Effector memory CD8-positive, alpha-beta T cell (primary cell): Measurements from ENCODE around the gene SFMBT2.

Source experiments
- ATAC-seq: fragments of 150-1000 bp; cut with Tn5 transposase; replicated peaks from 2 replicates; pipeline ENCODE4 v1.10.0; 2021; ENCODE audit warnings: mild to moderate bottlenecking, moderate library complexity
- DNase-seq, 3 experiments: peaks; one replicate each; pipeline ENCODE4 v3.0.0; 2021
- H3K27ac Mint-ChIP-seq, 2 donors: one replicate each; pipeline ENCODE4 v1.8.0; 2022; ENCODE audit warnings: mild to moderate bottlenecking in 2 of 2, mixed read lengths in 2 of 2, moderate library complexity in 2 of 2
- H3K27me3 Mint-ChIP-seq, 2 donors: one replicate each; pipeline ENCODE4 v1.8.0; 2022; ENCODE audit warnings: mixed read lengths in 2 of 2
- H3K36me3 Mint-ChIP-seq: one replicate; pipeline ENCODE4 v1.8.0; 2022; ENCODE audit warnings: mild to moderate bottlenecking, moderate library complexity, mixed read lengths; ENCODE audit not compliant: insufficient read depth
- H3K4me1 Mint-ChIP-seq, 2 donors: one replicate each; pipeline ENCODE4 v1.8.0; 2022; ENCODE audit warnings: low read depth in 2 of 2, mixed read lengths in 2 of 2
- H3K4me3 Mint-ChIP-seq, 2 donors: one replicate each; pipeline ENCODE4 v1.8.0; 2022; ENCODE audit warnings: mild to moderate bottlenecking in 2 of 2, mixed read lengths in 2 of 2, moderate library complexity in 2 of 2
- H3K9me3 Mint-ChIP-seq, 2 donors: one replicate each; pipeline ENCODE4 v1.8.0; 2022; ENCODE audit warnings: mixed read lengths in 2 of 2

Gene SFMBT2

GRCh38 chr10:7436490-7437100 is 25.8 kb upstream of the SFMBT2 start:
- DNase-seq (no peak), ATAC-seq (no peak)
- peaks cover 5 to 9% of the 10 kb centered on the region in 2 donors for H3K27me3 Mint-ChIP-seq
- no peaks in the 10 kb centered on the region for H3K36me3 Mint-ChIP-seq
- H3K4me3 Mint-ChIP-seq, result no peak overlapping the region
- peaks cover 6 to 14% of the 10 kb centered on the region in 2 donors for H3K4me1 Mint-ChIP-seq
- H3K9me3 Mint-ChIP-seq, result no peaks in the 10 kb centered on the region
- H3K27ac Mint-ChIP-seq, result no peak overlapping the region

GRCh38 chr10:7435674-7436073 is 24.8 kb upstream of the SFMBT2 start:
- H3K27ac Mint-ChIP-seq, result no peak overlapping the region
- peaks cover 6 to 14% of the 10 kb centered on the region in 2 donors for H3K4me1 Mint-ChIP-seq
- no peaks in the 10 kb centered on the region for H3K9me3 Mint-ChIP-seq
- ATAC-seq, result no peak
- H3K4me3 Mint-ChIP-seq, result no peak overlapping the region
- peaks cover 5 to 9% of the 10 kb centered on the region in 2 donors for H3K27me3 Mint-ChIP-seq
- no peak for DNase-seq
- H3K36me3 Mint-ChIP-seq, result no peaks in the 10 kb centered on the region

GRCh38 chr10:7434378-7434777 is 23.5 kb upstream of the SFMBT2 start:
- Mint-ChIP-seq H3K27ac (no peak overlapping the region), H3K27me3 (peaks cover 3 to 5% of the 10 kb centered on the region in 2 donors), H3K9me3 (no peaks in the 10 kb centered on the region), H3K4me1 (peaks cover 6 to 13% of the 10 kb centered on the region in 2 donors), H3K36me3 (no peaks in the 10 kb centered on the region), H3K4me3 (no peak overlapping the region)
- ATAC-seq (no peak), DNase-seq (no peak)

GRCh38 chr10:7433861-7434260 is 23.0 kb upstream of the SFMBT2 start:
- H3K36me3 Mint-ChIP-seq, result no peaks in the 10 kb centered on the region
- peaks cover 0 to 5% of the 10 kb centered on the region in 2 donors for H3K27me3 Mint-ChIP-seq
- peaks cover 6 to 10% of the 10 kb centered on the region in 2 donors for H3K4me1 Mint-ChIP-seq
- DNase-seq (no peak), ATAC-seq (no peak)
- H3K4me3 Mint-ChIP-seq, result no peak overlapping the region
- no peaks in the 10 kb centered on the region for H3K9me3 Mint-ChIP-seq
- H3K27ac Mint-ChIP-seq, result no peak overlapping the region

GRCh38 chr10:7432884-7433726 is 22.3 kb upstream of the SFMBT2 start:
- Mint-ChIP-seq H3K4me3 (no peak overlapping the region), H3K36me3 (no peaks in the 10 kb centered on the region), H3K27me3 (peaks cover 0 to 5% of the 10 kb centered on the region in 2 donors), H3K4me1 (peaks cover 6 to 10% of the 10 kb centered on the region in 2 donors), H3K27ac (no peak overlapping the region), H3K9me3 (no peaks in the 10 kb centered on the region)
- no peak for ATAC-seq
- no peak for DNase-seq

- Mint-ChIP-seq H3K27me3 (peaks cover 0 to 5% of the 10 kb centered on the region in 2 donors), H3K27ac (no peak overlapping the region)
- DNase-seq, result no peak
Observed at GRCh38 chr10:7428673-7429350, 18.0 kb upstream of the SFMBT2 start.

GRCh38 chr10:7426349-7426748 is 15.5 kb upstream of the SFMBT2 start:
- no peaks in the 10 kb centered on the region for H3K27me3 Mint-ChIP-seq
- H3K36me3 Mint-ChIP-seq, result no peaks in the 10 kb centered on the region
- H3K9me3 Mint-ChIP-seq, result no peaks in the 10 kb centered on the region
- DNase-seq, result no peak
- H3K4me1 Mint-ChIP-seq, result peaks cover 7 to 11% of the 10 kb centered on the region in 2 donors
- no peak for ATAC-seq
- H3K4me3 Mint-ChIP-seq, result no peak overlapping the region
- no peak overlapping the region for H3K27ac Mint-ChIP-seq

More at GRCh38 chr10:7428673-7429350, 18.0 kb upstream of the SFMBT2 start:
- no peaks in the 10 kb centered on the region for H3K9me3 Mint-ChIP-seq
- no peak overlapping the region for H3K4me3 Mint-ChIP-seq
- peaks cover 7 to 8% of the 10 kb centered on the region in 2 donors for H3K4me1 Mint-ChIP-seq
- ATAC-seq, result no peak
- no peaks in the 10 kb centered on the region for H3K36me3 Mint-ChIP-seq

- no peak overlapping the region for H3K4me3 Mint-ChIP-seq
- no peak overlapping the region for H3K27ac Mint-ChIP-seq
- no peak for DNase-seq
- H3K36me3 Mint-ChIP-seq, result no peaks in the 10 kb centered on the region
- no peak for ATAC-seq
- peaks cover 7 to 11% of the 10 kb centered on the region in 2 donors for H3K4me1 Mint-ChIP-seq
- no peaks in the 10 kb centered on the region for H3K27me3 Mint-ChIP-seq
- H3K9me3 Mint-ChIP-seq, result no peaks in the 10 kb centered on the region
Observed at GRCh38 chr10:7425691-7426090, 14.9 kb upstream of the SFMBT2 start.

- Mint-ChIP-seq H3K4me3 (no peak overlapping the region), H3K36me3 (no peaks in the 10 kb centered on the region), H3K9me3 (no peaks in the 10 kb centered on the region), H3K27ac (peak overlapping the region in 1 of 2 donors; percentile 54), H3K27me3 (no peaks in the 10 kb centered on the region), H3K4me1 (peaks cover 7 to 11% of the 10 kb centered on the region in 2 donors)
- ATAC-seq, result no peak
- no peak for DNase-seq
Observed at GRCh38 chr10:7424919-7425318, 14.1 kb upstream of the SFMBT2 start.

- peak overlapping the region in 1 of 2 donors; percentile 54 for H3K27ac Mint-ChIP-seq
- ATAC-seq (peak; percentile 84), DNase-seq (peak in 2 of 3 experiments; percentile 27 to 46)
- H3K4me3 Mint-ChIP-seq, result no peak overlapping the region
- H3K4me1 Mint-ChIP-seq, result peaks cover 7 to 11% of the 10 kb centered on the region in 2 donors
- H3K36me3 Mint-ChIP-seq, result no peaks in the 10 kb centered on the region
- peaks cover 0 to 2% of the 10 kb centered on the region in 2 donors for H3K27me3 Mint-ChIP-seq
- H3K9me3 Mint-ChIP-seq, result no peaks in the 10 kb centered on the region
Observed at GRCh38 chr10:7424315-7424714, 13.5 kb upstream of the SFMBT2 start.

- H3K27me3 Mint-ChIP-seq, result peaks cover 0 to 7% of the 10 kb centered on the region in 2 donors
- no peak overlapping the region for H3K27ac Mint-ChIP-seq
Observed at GRCh38 chr10:7423521-7423920, 12.7 kb upstream of the SFMBT2 start.

GRCh38 chr10:7421526-7421925 is 10.7 kb upstream of the SFMBT2 start:
- no peak for ATAC-seq
- Mint-ChIP-seq H3K4me1 (peaks cover 10 to 15% of the 10 kb centered on the region in 2 donors), H3K36me3 (no peaks in the 10 kb centered on the region), H3K27me3 (peaks cover 0 to 7% of the 10 kb centered on the region in 2 donors), H3K27ac (no peak overlapping the region), H3K9me3 (no peaks in the 10 kb centered on the region), H3K4me3 (no peak overlapping the region)
- no peak for DNase-seq

More at GRCh38 chr10:7423521-7423920, 12.7 kb upstream of the SFMBT2 start:
- no peaks in the 10 kb centered on the region for H3K36me3 Mint-ChIP-seq
- H3K9me3 Mint-ChIP-seq, result no peaks in the 10 kb centered on the region
- no peak overlapping the region for H3K4me3 Mint-ChIP-seq
- H3K4me1 Mint-ChIP-seq, result peaks cover 7 to 11% of the 10 kb centered on the region in 2 donors
- DNase-seq (no peak), ATAC-seq (no peak)

- peaks cover 0 to 7% of the 10 kb centered on the region in 2 donors for H3K27me3 Mint-ChIP-seq
- peaks cover 9 to 15% of the 10 kb centered on the region in 2 donors for H3K4me1 Mint-ChIP-seq
- H3K27ac Mint-ChIP-seq, result no peak overlapping the region
Observed at GRCh38 chr10:7419998-7420397, 9.2 kb upstream of the SFMBT2 start.

More at GRCh38 chr10:7419998-7420397, 9.2 kb upstream of the SFMBT2 start:
- no peak for ATAC-seq
- no peaks in the 10 kb centered on the region for H3K36me3 Mint-ChIP-seq
- H3K9me3 Mint-ChIP-seq, result no peaks in the 10 kb centered on the region
- DNase-seq, result no peak
- H3K4me3 Mint-ChIP-seq, result no peak overlapping the region
